Smooth muscle cell of the brain vasculature (primary cell): ENCODE results near the gene PHOSPHO2.

Experiments used
- DNase-seq: peaks from one replicate; pipeline ENCODE4 v3.0.0-alpha.2; 2012; ENCODE audit warnings: low read depth, low spot score

Gene PHOSPHO2

GRCh38 chr2:169716938-169717690, 22.8 kb downstream of the PHOSPHO2 start:
- DNase-seq = no peak

GRCh38 chr2:169717691-169718063, 23.4 kb downstream of the PHOSPHO2 start:
- DNase-seq = no peak

GRCh38 chr2:169718930-169719504, 24.7 kb downstream of the PHOSPHO2 start:
- DNase-seq = no peak

- DNase-seq = no peak
Observed at GRCh38 chr2:169721016-169721415, 26.7 kb downstream of the PHOSPHO2 start.

GRCh38 chr2:169727065-169727464, 32.8 kb downstream of the PHOSPHO2 start:
- DNase-seq = no peak

GRCh38 chr2:169729274-169729605, 35.0 kb downstream of the PHOSPHO2 start:
- DNase-seq = no peak

GRCh38 chr2:169732075-169732474, 37.8 kb downstream of the PHOSPHO2 start:
- no peak for DNase-seq

- DNase-seq = no peak
Observed at GRCh38 chr2:169732583-169733358, 38.5 kb downstream of the PHOSPHO2 start.

GRCh38 chr2:169734169-169734847, 40.0 kb downstream of the PHOSPHO2 start:
- no peak for DNase-seq

- DNase-seq = no peak
Observed at GRCh38 chr2:169735623-169736022, 41.4 kb downstream of the PHOSPHO2 start.

- DNase-seq = no peak
Observed at GRCh38 chr2:169736902-169737301, 42.6 kb downstream of the PHOSPHO2 start.

GRCh38 chr2:169738566-169739229, 44.4 kb downstream of the PHOSPHO2 start:
- DNase-seq = no peak

GRCh38 chr2:169739351-169739750, 45.1 kb downstream of the PHOSPHO2 start:
- no peak for DNase-seq

GRCh38 chr2:169743549-169743948, 49.3 kb downstream of the PHOSPHO2 start:
- DNase-seq = no peak

- no peak for DNase-seq
Observed at GRCh38 chr2:169746240-169746639, 52.0 kb downstream of the PHOSPHO2 start.

- no peak for DNase-seq
Observed at GRCh38 chr2:169748319-169748718, 54.0 kb downstream of the PHOSPHO2 start.
